Stomach (tissue), 9 donors: Measurements from ENCODE around the gene ZSCAN21. TPM values are rescaled to one million over a fixed set of nuclear protein-coding genes. Genes with fewer than 3 reads are reported as not detected.

ENCODE experiments used
- DNase-seq, 2 donors: peaks; one replicate each; pipeline versions ENCODE4 v3.0.0 to v3.0.0-alpha.2; 2013 to 2019
- H3K27ac ChIP-seq, 5 donors: fragments of 200-600 bp in 4 of 5; sonication (generic) in 4 of 5; one replicate each; pipeline ENCODE4 v1.5.1; 2013 to 2019; ENCODE audit warnings: mild to moderate bottlenecking in 1 of 5, moderate library complexity in 1 of 5
- H3K27me3 ChIP-seq, 3 donors: fragments of 200-600 bp; sonication (generic); one replicate each; pipeline ENCODE4 v1.5.1; 2017 to 2019; ENCODE audit warnings: mixed run types in 1 of 3
- H3K36me3 ChIP-seq, 4 donors: fragments of 200-600 bp; sonication (generic); 1 replicate in 3 of 4; 2 replicates in 1 of 4; pipeline ENCODE4 v1.5.1; 2016 to 2019
- H3K4me1 ChIP-seq, 4 donors: fragments of 200-600 bp; sonication (generic); one replicate each; pipeline ENCODE4 v1.5.1; 2016 to 2019
- H3K4me3 ChIP-seq, 4 donors: fragments of 200-600 bp; sonication (generic) in 3 of 4; one replicate each; pipeline ENCODE4 v1.5.1; 2016 to 2019; ENCODE audit warnings: mild to moderate bottlenecking in 1 of 4
- H3K9me3 ChIP-seq, 4 donors: fragments of 200-600 bp; sonication (generic); one replicate each; pipeline ENCODE4 v1.5.1; 2016 to 2019
- EP300 ChIP-seq: sonication (generic); formaldehyde crosslinking; IDR thresholded peaks from one replicate; pipeline ENCODE4 v1.6.1; 2017; ENCODE audit warnings: antibody characterized with exemption
- POLR2A ChIP-seq, 4 donors: fragments of 450-650 bp; IDR thresholded peaks; one replicate each; pipeline ENCODE4 v1.6.1; 2016; ENCODE audit warnings: antibody characterized with exemption in 4 of 4, control low read depth in 2 of 4, mild to moderate bottlenecking in 1 of 4, moderate library complexity in 1 of 4
- POLR2AphosphoS5 ChIP-seq, 3 donors: sonication (generic); formaldehyde crosslinking; IDR thresholded peaks; one replicate each; pipeline ENCODE4 v1.6.1; 2016; ENCODE audit warnings: antibody characterized with exemption in 3 of 3
- WGBS, 5 donors: extraction: QIAGEN DNeasy Blood & Tissue Kit in 3 of 5; methylation state at CpG; one replicate each; pipeline versions ENCODE4 v1.1.5 to v1.1.7; 2013 to 2018; 5-methylcytosine and 5-hydroxymethylcytosine counted together
- intact Hi-C: fragments of 100-400 bp; cut with DNase I; formaldehyde crosslinking; loops from one replicate; pipeline ENCODE4 v1.15.1; 2023; ENCODE audit warnings: low total_unique reads
- polyA plus RNA-seq, 3 donors: library from polyadenylated mRNA; stranded (reverse); fragments of 200-250 nt; gene quantifications; one replicate each; pipeline ENCODE4 v1.2.3, GENCODE V29; 2013
- total RNA-seq, 5 donors: library from RNA; depleted of rRNA; stranded (reverse); fragments of >200 nt; gene quantifications; one replicate each; pipeline versions ENCODE4 v1.1.0 to v1.2.3, GENCODE V29; 2014 to 2016
- TF ChIP-seq, protein P1 (sequence below), 7 experiments: fragments of 450-650 bp in 4 of 7; fragments of 200-600 bp in 3 of 7; sonication (generic) in 3 of 7; IDR thresholded peaks; one replicate each; pipeline ENCODE4 v1.5.1; 2016 to 2019; ENCODE audit warnings: antibody characterized with exemption in 7 of 7, control low read depth in 2 of 7, mild to moderate bottlenecking in 1 of 7
- donor health status: healthy with polysubstance abuse.
- donor health status: Bipolar disorder and iron deficiency.
- donor health status: healthy.

The ZSCAN21 gene
- total and polyA plus RNA-seq, 8 donors = 5.4 to 48.4 (median 8.9) TPM

- TF ChIP-seq POLR2A (IDR thresholded peaks at IDR 0.05) = no peak
- TF ChIP-seq POLR2AphosphoS5 (IDR thresholded peaks at IDR 0.05) = no peak
- no peak for TF ChIP-seq EP300
- TF ChIP-seq, protein P1, sequence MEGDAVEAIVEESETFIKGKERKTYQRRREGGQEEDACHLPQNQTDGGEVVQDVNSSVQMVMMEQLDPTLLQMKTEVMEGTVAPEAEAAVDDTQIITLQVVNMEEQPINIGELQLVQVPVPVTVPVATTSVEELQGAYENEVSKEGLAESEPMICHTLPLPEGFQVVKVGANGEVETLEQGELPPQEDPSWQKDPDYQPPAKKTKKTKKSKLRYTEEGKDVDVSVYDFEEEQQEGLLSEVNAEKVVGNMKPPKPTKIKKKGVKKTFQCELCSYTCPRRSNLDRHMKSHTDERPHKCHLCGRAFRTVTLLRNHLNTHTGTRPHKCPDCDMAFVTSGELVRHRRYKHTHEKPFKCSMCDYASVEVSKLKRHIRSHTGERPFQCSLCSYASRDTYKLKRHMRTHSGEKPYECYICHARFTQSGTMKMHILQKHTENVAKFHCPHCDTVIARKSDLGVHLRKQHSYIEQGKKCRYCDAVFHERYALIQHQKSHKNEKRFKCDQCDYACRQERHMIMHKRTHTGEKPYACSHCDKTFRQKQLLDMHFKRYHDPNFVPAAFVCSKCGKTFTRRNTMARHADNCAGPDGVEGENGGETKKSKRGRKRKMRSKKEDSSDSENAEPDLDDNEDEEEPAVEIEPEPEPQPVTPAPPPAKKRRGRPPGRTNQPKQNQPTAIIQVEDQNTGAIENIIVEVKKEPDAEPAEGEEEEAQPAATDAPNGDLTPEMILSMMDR (IDR thresholded peaks at IDR 0.05) = no peak
- WGBS, 5 donors = 89 to 99% (median 95%) methylated on average over 6 of the region's 6 CpGs
- DNase-seq = no peak
- peaks cover 68 to 93% (median 92%) of the 10 kb centered on the region in 4 donors for H3K36me3 ChIP-seq
- no peaks in the 10 kb centered on the region for H3K27me3 ChIP-seq
- H3K27ac ChIP-seq = no peak overlapping the region
- intact Hi-C loops = no loop called here
- H3K4me3 ChIP-seq = no peak overlapping the region
- peaks cover 14 to 29% (median 27%) of the 10 kb centered on the region in 4 donors for H3K9me3 ChIP-seq
- H3K4me1 ChIP-seq = peaks cover 12 to 34% (median 22%) of the 10 kb centered on the region in 4 donors
Measured at GRCh38 chr7:100075418-100075817, 25.8 kb downstream of the ZSCAN21 start.

DNA sequence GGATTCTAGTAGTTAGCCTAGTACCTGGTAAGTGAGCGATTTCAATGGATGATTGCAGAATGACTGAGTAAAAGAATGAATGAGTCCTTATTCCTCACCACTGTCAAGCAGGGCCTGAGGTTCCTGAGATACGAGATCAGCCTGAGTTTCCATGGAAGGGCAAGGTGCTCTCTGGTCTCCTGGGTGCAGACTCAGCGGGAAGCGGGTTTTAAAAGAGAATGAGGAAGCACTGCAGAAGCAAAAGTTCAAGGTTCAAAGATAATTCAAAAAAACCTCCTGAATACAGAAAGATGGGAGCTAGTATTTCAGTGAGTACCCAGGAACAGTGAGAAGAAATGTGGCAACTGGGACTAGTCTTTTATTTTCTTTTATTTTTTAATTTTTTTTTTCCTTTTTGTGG is 27.6 kb downstream of the ZSCAN21 start:
- intact Hi-C loops = no loop called here
- Histone ChIP-seq H3K9me3 (peaks cover 2 to 12% (median 9%) of the 10 kb centered on the region in 4 donors), H3K4me3 (no peak overlapping the region), H3K4me1 (peaks cover 21 to 44% (median 34%) of the 10 kb centered on the region in 4 donors), H3K27me3 (no peaks in the 10 kb centered on the region), H3K36me3 (peaks cover 50 to 75% (median 74%) of the 10 kb centered on the region in 4 donors), H3K27ac (no peak overlapping the region)
- no peak for DNase-seq
- 81 to 95% (median 90%) methylated on average over 4 of the region's 4 CpGs for WGBS, 5 donors
- TF ChIP-seq POLR2AphosphoS5 (IDR thresholded peaks at IDR 0.05) (no peak), EP300 (no peak), POLR2A (IDR thresholded peaks at IDR 0.05) (no peak)
- TF ChIP-seq, protein P1 (IDR thresholded peaks at IDR 0.05) = no peak

GRCh38 chr7:100079024-100079560 is 29.5 kb downstream of the ZSCAN21 start:
- peaks cover 32 to 56% (median 55%) of the 10 kb centered on the region in 4 donors for H3K36me3 ChIP-seq
- no peak overlapping the region for H3K27ac ChIP-seq
- 41 to 66% (median 57%) methylated on average over 7 of the region's 7 CpGs for WGBS, 5 donors

GRCh38 chr7:100080907-100081534 is 31.4 kb downstream of the ZSCAN21 start:
- Histone ChIP-seq H3K4me3 (peak overlapping the region; percentile 84 to 98 (median 92)), H3K36me3 (peaks cover 14 to 37% (median 36%) of the 10 kb centered on the region in 4 donors), H3K4me1 (peaks cover 29 to 51% (median 41%) of the 10 kb centered on the region in 4 donors), H3K27me3 (no peaks in the 10 kb centered on the region), H3K27ac (peak overlapping the region; percentile 67 to 93 (median 88)), H3K9me3 (no peaks in the 10 kb centered on the region)
- peak in 1 of 2 donors; percentile 61 for DNase-seq
- 1% methylated on average over 32 to 34 of the region's 34 CpGs for whole genome bisulfite sequencing, 5 donors
- no peak for TF ChIP-seq EP300
- intact Hi-C loops = no loop called here

More at GRCh38 chr7:100079024-100079560, 29.5 kb downstream of the ZSCAN21 start:
- intact Hi-C loops = no loop called here
- peak overlapping the region in 1 of 4 donors; percentile 10 for H3K4me3 ChIP-seq
- no peak for DNase-seq
- H3K27me3 ChIP-seq = no peaks in the 10 kb centered on the region
- TF ChIP-seq, protein P1 (IDR thresholded peaks at IDR 0.05) = no peak
- TF ChIP-seq EP300 = no peak
- no peak for TF ChIP-seq POLR2A (IDR thresholded peaks at IDR 0.05)
- TF ChIP-seq POLR2AphosphoS5 (IDR thresholded peaks at IDR 0.05) = no peak
- no peaks in the 10 kb centered on the region for H3K9me3 ChIP-seq
- peaks cover 29 to 51% (median 41%) of the 10 kb centered on the region in 4 donors for H3K4me1 ChIP-seq
